Upper lobe of left lung (tissue), 4 donors: ENCODE results near the gene MS4A3.

ENCODE experiments used
- POLR2AphosphoS5 ChIP-seq, 2 donors: sonication (generic); formaldehyde crosslinking; IDR thresholded peaks; one replicate each; pipeline ENCODE4 v1.5.1; 2017; ENCODE audit warnings: antibody characterized with exemption in 2 of 2
- TF ChIP-seq, protein P1 (sequence below), 6 experiments: fragments of 450-650 bp in 4 of 6; fragments of 200-600 bp in 2 of 6; sonication (generic) in 2 of 6; IDR thresholded peaks; one replicate each; pipeline ENCODE4 v1.5.1; 2016 to 2019; ENCODE audit warnings: antibody characterized with exemption in 6 of 6

DNA sequence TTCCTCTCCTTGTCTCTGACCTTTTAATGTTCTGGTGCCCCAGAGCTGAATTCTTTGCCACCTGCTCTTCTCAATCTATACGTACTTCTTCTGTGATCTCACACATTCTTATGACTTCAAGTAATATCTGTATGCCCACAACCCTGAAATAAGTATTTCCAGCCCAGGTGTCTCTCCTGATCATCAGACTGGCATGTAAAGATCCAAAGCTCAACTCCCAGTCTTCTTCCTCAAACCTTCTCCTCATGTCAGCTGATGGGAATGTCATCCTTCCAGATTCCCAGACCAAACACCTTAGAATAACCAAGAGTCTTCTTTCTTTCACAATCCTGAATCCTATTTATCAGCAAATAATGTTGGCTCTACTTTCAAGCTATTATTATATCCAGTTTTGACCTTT, 9.3 kb downstream of the MS4A3 start:
- TF ChIP-seq, protein P1, sequence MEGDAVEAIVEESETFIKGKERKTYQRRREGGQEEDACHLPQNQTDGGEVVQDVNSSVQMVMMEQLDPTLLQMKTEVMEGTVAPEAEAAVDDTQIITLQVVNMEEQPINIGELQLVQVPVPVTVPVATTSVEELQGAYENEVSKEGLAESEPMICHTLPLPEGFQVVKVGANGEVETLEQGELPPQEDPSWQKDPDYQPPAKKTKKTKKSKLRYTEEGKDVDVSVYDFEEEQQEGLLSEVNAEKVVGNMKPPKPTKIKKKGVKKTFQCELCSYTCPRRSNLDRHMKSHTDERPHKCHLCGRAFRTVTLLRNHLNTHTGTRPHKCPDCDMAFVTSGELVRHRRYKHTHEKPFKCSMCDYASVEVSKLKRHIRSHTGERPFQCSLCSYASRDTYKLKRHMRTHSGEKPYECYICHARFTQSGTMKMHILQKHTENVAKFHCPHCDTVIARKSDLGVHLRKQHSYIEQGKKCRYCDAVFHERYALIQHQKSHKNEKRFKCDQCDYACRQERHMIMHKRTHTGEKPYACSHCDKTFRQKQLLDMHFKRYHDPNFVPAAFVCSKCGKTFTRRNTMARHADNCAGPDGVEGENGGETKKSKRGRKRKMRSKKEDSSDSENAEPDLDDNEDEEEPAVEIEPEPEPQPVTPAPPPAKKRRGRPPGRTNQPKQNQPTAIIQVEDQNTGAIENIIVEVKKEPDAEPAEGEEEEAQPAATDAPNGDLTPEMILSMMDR (IDR thresholded peaks at IDR 0.05) = no peak
- TF ChIP-seq POLR2AphosphoS5 (IDR thresholded peaks at IDR 0.05) = no peak
